ENCODE measurements around the gene TOMM40. TPM values are rescaled to one million over a fixed set of nuclear protein-coding genes. Genes with fewer than 3 reads are reported as not detected.

TOMM40 gene
- total and polyA plus RNA-seq, 4 donors, result 27.0 to 34.4 (median 30.6) TPM

- Histone ChIP-seq H3K36me3 (ENCODE audit: control insufficient read depth in 4 of 4, insufficient read depth in 3 of 4, low read depth in 1 of 4, low read length in 3 of 4) (no peaks in the 10 kb centered on the region), H3K9me3 (ENCODE audit: control insufficient read depth in 4 of 4, low read length in 3 of 4) (no peaks in the 10 kb centered on the region), H3K9ac (ENCODE audit: low read depth in 1 of 2, low read length in 2 of 2) (no peak overlapping the region), H3K27me3 (ENCODE audit: control insufficient read depth in 4 of 4, insufficient read depth in 4 of 4, low read length in 3 of 4) (no peaks in the 10 kb centered on the region), H3K4me1 (ENCODE audit: control insufficient read depth in 4 of 4, insufficient read depth in 4 of 4, low read length in 3 of 4) (peaks cover 13 to 50% (median 36%) of the 10 kb centered on the region in 4 donors), H3K27ac (ENCODE audit: low read depth in 1 of 2, low read length in 2 of 2) (no peak overlapping the region), H3K4me3 (ENCODE audit: low read depth in 1 of 3, low read length in 3 of 3) (no peak overlapping the region)
- TF ChIP-seq YY1 (IDR thresholded peaks at IDR 0.05) (no peak), FOXA1 (IDR thresholded peaks at IDR 0.05) (no peak), SP1 (IDR thresholded peaks at IDR 0.05) (no peak), REST (IDR thresholded peaks at IDR 0.05) (no peak), CTCF (IDR thresholded peaks at IDR 0.05; ENCODE audit: low read depth, low read length, missing input control) (no peak)
- DNase-seq (ENCODE audit: low spot score), result no peak
- WGBS, result 85% methylated on average over 2 of the region's 2 CpGs
Measured at GRCh38 chr19:44851427-44851826, 39.6 kb upstream of the TOMM40 start.

GRCh38 chr19:44855606-44856005 is 35.4 kb upstream of the TOMM40 start:
- Histone ChIP-seq H3K9me3 (ENCODE audit: control insufficient read depth in 4 of 4, low read length in 3 of 4) (no peaks in the 10 kb centered on the region), H3K36me3 (ENCODE audit: control insufficient read depth in 4 of 4, insufficient read depth in 3 of 4, low read depth in 1 of 4, low read length in 3 of 4) (peaks cover 0 to 2% (median 0%) of the 10 kb centered on the region in 4 donors), H3K27me3 (ENCODE audit: control insufficient read depth in 4 of 4, insufficient read depth in 4 of 4, low read length in 3 of 4) (no peaks in the 10 kb centered on the region), H3K9ac (ENCODE audit: low read depth in 1 of 2, low read length in 2 of 2) (no peak overlapping the region), H3K4me3 (ENCODE audit: low read depth in 1 of 3, low read length in 3 of 3) (no peak overlapping the region), H3K4me1 (ENCODE audit: control insufficient read depth in 4 of 4, insufficient read depth in 4 of 4, low read length in 3 of 4) (peaks cover 14 to 58% (median 45%) of the 10 kb centered on the region in 4 donors), H3K27ac (ENCODE audit: low read depth in 1 of 2, low read length in 2 of 2) (no peak overlapping the region)
- DNase-seq (ENCODE audit: low spot score), result no peak
- TF ChIP-seq YY1 (IDR thresholded peaks at IDR 0.05), result no peak
- TF ChIP-seq SP1 (IDR thresholded peaks at IDR 0.05), result no peak
- no peak for TF ChIP-seq NR2F2 (IDR thresholded peaks at IDR 0.05)
- no peak for TF ChIP-seq HNF4A (conservative IDR thresholded peaks at IDR 0.05)
- TF ChIP-seq GABPA (IDR thresholded peaks at IDR 0.05 in 1 of 2, conservative IDR thresholded peaks at IDR 0.05 in 1 of 2), result no peak
- TF ChIP-seq FOXA1 (IDR thresholded peaks at IDR 0.05), result no peak
- TF ChIP-seq EGR1 (IDR thresholded peaks at IDR 0.05; ENCODE audit: low read depth in 2 of 2), result no peak
- TF ChIP-seq MAX (IDR thresholded peaks at IDR 0.05), result no peak
- no peak for TF ChIP-seq RAD21 (IDR thresholded peaks at IDR 0.05)
- no peak for TF ChIP-seq CTCF (IDR thresholded peaks at IDR 0.05; ENCODE audit: low read depth, low read length, missing input control)
- no peak for TF ChIP-seq FOXA2 (IDR thresholded peaks at IDR 0.05)
- no peak for TF ChIP-seq JUND (IDR thresholded peaks at IDR 0.05)
- no peak for TF ChIP-seq TAF1 (conservative IDR thresholded peaks at IDR 0.05)
- TF ChIP-seq RXRA (IDR thresholded peaks at IDR 0.05), result no peak
- no peak for TF ChIP-seq ATF3 (IDR thresholded peaks at IDR 0.05)
- TF ChIP-seq REST (IDR thresholded peaks at IDR 0.05), result no peak
- TF ChIP-seq HNF4G (IDR thresholded peaks at IDR 0.05), result no peak
- WGBS, result 96% methylated on average over 1 of the region's 1 CpG
